ENCODE measurements around the gene MAP4K2. TPM values are rescaled to one million over a fixed set of nuclear protein-coding genes. Genes with fewer than 3 reads are reported as not detected.

Gene MAP4K2
- total RNA-seq, 2 donors from 2014 or later, result 9.2 to 13.3 TPM

DNA sequence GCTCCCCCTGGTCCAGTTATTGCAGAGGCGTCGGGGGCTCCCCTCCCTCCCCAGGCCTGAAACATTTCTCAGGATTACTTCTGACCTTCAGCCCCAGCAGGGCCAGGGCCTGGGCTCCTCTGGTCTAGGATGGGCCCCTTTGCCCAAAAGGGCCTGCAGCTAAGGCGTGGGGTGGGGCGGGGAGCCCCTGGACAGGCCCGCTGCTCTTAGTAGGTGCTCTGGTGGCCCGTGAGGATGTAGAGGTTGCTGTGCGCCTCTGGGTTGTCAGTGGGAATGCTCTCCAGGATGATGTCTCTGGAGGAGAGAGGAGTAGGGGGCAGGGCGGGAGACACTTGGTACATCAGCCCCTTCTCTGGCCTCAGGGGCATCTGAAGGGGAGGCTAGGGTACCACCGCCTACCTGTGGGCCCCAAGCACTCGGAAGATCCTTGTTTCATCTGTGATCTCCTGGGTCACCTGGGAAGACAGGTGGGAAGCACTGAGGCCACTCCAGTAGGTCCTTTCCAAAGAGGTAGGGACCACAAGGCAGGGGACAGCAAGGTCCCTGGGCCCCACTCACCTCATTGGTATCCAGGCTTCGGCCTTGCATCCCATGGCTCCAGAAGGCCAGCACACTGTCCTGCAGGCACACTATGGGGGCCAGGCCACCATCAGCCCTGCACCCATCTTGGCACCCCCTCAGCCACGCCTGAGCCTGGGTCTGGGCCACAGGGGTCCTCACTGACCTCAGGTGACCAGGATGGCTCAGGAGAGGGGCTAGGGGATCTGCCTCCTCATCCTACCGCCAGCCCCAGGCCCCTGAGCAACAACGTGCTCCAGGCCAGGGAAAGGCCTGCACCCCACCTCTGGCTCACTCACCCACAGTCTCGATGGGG lies 13.4 kb downstream of the MAP4K2 start:
- Histone ChIP-seq H3K9ac (ENCODE audit: low read depth in 2 of 2, low read length in 2 of 2) (no peak overlapping the region), H3K4me3 (no peak overlapping the region), H3K9me3 (no peaks in the 10 kb centered on the region), H3K36me3 (no peaks in the 10 kb centered on the region), H3K27me3 (no peaks in the 10 kb centered on the region), H3K27ac (no peak overlapping the region), H3K4me1 (no peaks in the 10 kb centered on the region)
- intact Hi-C loops (cut with DNase I), result loop anchor here (5.0 kb wide), 2 partner anchors 53 to 103 kb away; partner anchors contain the start of gene CDC42BPG
- no peak for DNase-seq
- TF ChIP-seq, protein P1, sequence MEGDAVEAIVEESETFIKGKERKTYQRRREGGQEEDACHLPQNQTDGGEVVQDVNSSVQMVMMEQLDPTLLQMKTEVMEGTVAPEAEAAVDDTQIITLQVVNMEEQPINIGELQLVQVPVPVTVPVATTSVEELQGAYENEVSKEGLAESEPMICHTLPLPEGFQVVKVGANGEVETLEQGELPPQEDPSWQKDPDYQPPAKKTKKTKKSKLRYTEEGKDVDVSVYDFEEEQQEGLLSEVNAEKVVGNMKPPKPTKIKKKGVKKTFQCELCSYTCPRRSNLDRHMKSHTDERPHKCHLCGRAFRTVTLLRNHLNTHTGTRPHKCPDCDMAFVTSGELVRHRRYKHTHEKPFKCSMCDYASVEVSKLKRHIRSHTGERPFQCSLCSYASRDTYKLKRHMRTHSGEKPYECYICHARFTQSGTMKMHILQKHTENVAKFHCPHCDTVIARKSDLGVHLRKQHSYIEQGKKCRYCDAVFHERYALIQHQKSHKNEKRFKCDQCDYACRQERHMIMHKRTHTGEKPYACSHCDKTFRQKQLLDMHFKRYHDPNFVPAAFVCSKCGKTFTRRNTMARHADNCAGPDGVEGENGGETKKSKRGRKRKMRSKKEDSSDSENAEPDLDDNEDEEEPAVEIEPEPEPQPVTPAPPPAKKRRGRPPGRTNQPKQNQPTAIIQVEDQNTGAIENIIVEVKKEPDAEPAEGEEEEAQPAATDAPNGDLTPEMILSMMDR (IDR thresholded peaks at IDR 0.05), result no peak

DNA sequence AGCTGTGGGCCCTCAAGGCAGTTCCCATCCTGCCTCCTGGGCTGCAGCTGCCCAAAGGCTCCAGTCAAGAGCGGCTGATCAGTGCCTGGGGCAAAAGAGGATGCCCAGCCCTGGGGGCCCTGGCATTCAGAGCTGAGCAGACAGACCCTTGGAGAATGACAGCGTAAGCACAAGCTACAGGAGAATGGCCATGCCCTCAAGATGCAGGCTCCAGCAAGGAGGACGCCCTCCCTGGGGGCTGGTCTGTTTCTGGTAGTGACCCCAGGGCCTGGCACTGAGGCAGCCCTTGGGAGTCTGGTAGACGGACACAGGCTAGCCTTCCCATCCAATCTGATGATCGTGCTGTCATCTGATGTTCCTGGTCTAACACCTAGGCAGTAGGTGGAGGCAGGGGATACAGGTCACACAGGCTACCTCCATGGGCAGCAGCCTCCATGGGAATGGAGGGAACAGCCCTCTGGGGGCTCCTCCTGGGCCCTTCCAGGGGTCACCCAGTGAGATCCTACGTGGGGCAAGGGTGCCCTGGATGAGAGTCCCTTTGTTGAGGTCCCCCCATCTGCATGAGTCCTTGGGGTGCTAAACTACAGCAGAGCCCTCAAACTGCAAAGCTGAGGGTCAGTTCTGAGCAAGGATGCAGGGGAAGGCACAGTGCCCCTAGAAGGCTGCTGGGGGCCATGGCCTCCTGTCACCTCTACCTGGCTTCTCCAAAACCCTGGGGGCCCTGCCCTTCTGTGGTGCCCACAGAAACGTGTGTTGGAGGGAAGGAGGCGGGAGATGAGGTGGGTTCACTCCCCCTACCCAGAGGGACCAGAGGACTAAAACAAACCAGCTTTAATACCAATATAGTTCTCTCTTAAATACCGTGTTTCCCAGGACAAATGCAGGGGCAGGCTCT lies 14.4 kb downstream of the MAP4K2 start:
- no peaks in the 10 kb centered on the region for H3K4me1 ChIP-seq
- TF ChIP-seq, protein P1 (IDR thresholded peaks at IDR 0.05), result no peak
- no peaks in the 10 kb centered on the region for H3K9me3 ChIP-seq
- H3K4me3 ChIP-seq, result no peak overlapping the region
- H3K27ac ChIP-seq, result no peak overlapping the region
- H3K27me3 ChIP-seq, result no peaks in the 10 kb centered on the region
- intact Hi-C loops (cut with DNase I), result loop anchor here (5.0 kb wide), 2 partner anchors 54 to 104 kb away; partner anchors contain the start of gene CDC42BPG
- no peaks in the 10 kb centered on the region for H3K36me3 ChIP-seq
- no peak overlapping the region for H3K9ac ChIP-seq (ENCODE audit: low read depth in 2 of 2, low read length in 2 of 2)
- DNase-seq, result no peak

DNA sequence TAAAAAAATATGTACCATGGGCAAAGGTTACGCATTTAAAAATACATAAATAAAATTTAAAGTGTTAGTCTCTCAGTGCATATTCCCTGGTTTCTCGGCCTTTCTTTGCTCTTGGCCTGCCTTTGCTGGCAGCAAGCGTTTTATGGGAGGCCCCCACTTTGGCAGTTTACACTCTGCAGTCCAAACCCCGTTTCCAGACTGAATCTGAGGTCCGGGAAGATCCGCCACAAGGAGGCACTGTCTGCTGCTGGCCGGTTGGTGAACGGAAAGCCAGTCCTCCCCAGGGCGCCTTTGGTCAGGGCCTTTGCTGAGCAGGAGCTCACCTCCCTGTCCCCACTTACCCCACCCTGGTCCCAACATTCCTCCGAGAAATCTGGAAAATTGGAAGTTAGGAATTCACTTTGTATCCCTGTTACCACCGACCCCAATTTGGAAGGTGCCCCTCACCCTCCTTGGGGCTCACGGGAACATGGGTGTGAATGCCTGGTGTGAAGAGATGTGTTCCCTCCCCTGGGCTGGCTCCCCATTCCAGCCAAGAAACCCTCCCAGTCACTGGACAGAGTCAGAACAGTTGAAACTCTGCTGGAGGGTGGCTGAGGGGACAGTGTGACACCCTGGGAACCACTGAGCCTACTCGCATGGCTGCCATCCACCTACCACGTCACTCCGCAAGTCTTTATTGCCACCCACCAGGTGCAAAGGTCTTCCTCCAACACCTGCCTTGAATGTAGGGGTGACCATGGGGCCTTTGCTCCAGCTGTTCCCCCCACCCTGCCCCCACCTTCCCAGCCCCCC lies 15.3 kb downstream of the MAP4K2 start:
- Histone ChIP-seq H3K9ac (ENCODE audit: low read depth in 2 of 2, low read length in 2 of 2) (no peak overlapping the region), H3K27ac (no peak overlapping the region), H3K4me3 (no peak overlapping the region), H3K27me3 (no peaks in the 10 kb centered on the region), H3K9me3 (no peaks in the 10 kb centered on the region), H3K4me1 (no peaks in the 10 kb centered on the region), H3K36me3 (no peaks in the 10 kb centered on the region)
- TF ChIP-seq, protein P1 (IDR thresholded peaks at IDR 0.05), result peak; percentile 53
- intact Hi-C loops (cut with DNase I), result loop anchor here (5.0 kb wide), 2 partner anchors 55 to 105 kb away; partner anchors contain the start of gene CDC42BPG
- peak; percentile 80 for DNase-seq

DNA sequence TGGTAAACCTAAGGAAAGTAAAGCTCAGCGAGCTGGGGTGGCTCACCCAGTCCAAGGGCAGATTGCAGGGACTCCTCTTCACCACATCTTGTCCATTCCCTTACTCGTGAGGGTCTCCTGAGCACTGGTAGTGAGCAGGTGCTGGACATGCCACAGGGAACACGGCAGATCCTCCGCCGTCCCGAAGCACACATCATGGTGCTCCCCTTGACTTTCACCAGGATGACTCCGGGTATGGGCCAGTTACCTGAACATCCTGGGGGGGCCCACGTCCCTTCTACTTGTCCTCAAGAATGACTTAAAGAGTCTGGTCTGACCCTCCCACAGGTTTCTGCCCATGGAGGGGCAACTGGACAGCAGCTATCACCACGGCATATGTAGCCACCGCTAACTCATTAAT lies 16.7 kb downstream of the MAP4K2 start:
- intact Hi-C loops (cut with DNase I), result loop anchor here (5.0 kb wide), 2 partner anchors 56 to 106 kb away; partner anchors contain the start of gene CDC42BPG
- no peaks in the 10 kb centered on the region for H3K4me1 ChIP-seq
- no peaks in the 10 kb centered on the region for H3K27me3 ChIP-seq
- no peaks in the 10 kb centered on the region for H3K9me3 ChIP-seq
- H3K36me3 ChIP-seq, result no peaks in the 10 kb centered on the region
- no peak for DNase-seq
- TF ChIP-seq, protein P1 (IDR thresholded peaks at IDR 0.05), result no peak
- H3K27ac ChIP-seq, result no peak overlapping the region
- H3K4me3 ChIP-seq, result no peak overlapping the region
- H3K9ac ChIP-seq (ENCODE audit: low read depth in 2 of 2, low read length in 2 of 2), result no peak overlapping the region

Data from colonic mucosa (tissue), 4 donors.